ENCODE results near the gene ST3GAL5.

DNA sequence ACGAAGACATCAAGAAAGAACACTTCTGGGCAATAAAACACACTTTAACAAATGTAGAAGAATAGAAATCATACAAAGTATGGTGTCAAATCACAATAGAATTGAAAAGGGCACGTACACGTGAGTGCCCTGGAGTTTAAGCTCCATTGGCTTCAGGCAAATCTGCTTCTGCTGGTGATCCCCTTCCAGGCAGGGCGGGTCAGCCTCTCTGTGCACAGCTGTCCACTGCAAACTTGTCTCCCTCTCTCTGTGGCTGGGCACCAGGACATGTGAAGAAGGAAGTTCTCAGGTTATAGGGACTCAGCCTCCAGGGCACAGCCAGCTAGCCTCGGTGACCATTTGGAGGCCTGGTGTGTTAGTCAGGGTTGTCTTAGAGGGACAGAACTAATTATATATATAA lies 66.0 kb downstream of the ST3GAL5 start:
- TF ChIP-seq, protein P1, sequence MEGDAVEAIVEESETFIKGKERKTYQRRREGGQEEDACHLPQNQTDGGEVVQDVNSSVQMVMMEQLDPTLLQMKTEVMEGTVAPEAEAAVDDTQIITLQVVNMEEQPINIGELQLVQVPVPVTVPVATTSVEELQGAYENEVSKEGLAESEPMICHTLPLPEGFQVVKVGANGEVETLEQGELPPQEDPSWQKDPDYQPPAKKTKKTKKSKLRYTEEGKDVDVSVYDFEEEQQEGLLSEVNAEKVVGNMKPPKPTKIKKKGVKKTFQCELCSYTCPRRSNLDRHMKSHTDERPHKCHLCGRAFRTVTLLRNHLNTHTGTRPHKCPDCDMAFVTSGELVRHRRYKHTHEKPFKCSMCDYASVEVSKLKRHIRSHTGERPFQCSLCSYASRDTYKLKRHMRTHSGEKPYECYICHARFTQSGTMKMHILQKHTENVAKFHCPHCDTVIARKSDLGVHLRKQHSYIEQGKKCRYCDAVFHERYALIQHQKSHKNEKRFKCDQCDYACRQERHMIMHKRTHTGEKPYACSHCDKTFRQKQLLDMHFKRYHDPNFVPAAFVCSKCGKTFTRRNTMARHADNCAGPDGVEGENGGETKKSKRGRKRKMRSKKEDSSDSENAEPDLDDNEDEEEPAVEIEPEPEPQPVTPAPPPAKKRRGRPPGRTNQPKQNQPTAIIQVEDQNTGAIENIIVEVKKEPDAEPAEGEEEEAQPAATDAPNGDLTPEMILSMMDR (conservative IDR thresholded peaks at IDR 0.05 in 1 of 2, IDR thresholded peaks at IDR 0.05 in 1 of 2; ENCODE audit: low read depth in 1 of 2, low read length in 2 of 2) = no peak
- TF ChIP-seq EZH2 (IDR thresholded peaks at IDR 0.05; ENCODE audit: low read length, missing control alignments) = no peak

All from fibroblast of lung (primary cell).